OCI-LY7 (cell line): ENCODE data around the gene ZMYND8. TPM values are rescaled to one million over a fixed set of nuclear protein-coding genes. Genes with fewer than 3 reads are reported as not detected.

Source experiments
- BruUV-seq: library from RNA; stranded (reverse); fragments of 400-500 nt; replicated peaks from 2 replicates; lab custom pipeline; 2021; lab: Mats Ljungman, UMichigan
- CTCF ChIA-PET: fragments of 300-600 bp; sonication (Branson Sonifier 250); formaldehyde crosslinking; loops from one replicate; lab custom pipeline; 2022; ENCODE audit warnings: antibody characterized with exemption; ENCODE audit not compliant: unreplicated experiment; lab: Charles Lee
- POLR2A ChIA-PET: fragments of 300-600 bp; sonication (Branson Sonifier 250); formaldehyde crosslinking; loops from one replicate; lab custom pipeline; 2022; ENCODE audit warnings: antibody characterized with exemption; lab: Charles Lee
- DNase-seq: peaks from one replicate; pipeline ENCODE4 v3.0.0-alpha.2; 2015; ENCODE audit warnings: low spot score
- H2AFZ ChIP-seq: fragments of 200-600 bp; sonication (generic), shearing (Covaris generic); 2 replicates; pipeline ENCODE4 v1.6.1; 2014; ENCODE audit warnings: mild to moderate bottlenecking, antibody characterized with exemption, low read length, moderate library complexity
- H3K27ac ChIP-seq: fragments of 200-600 bp; sonication (generic); 2 replicates; pipeline ENCODE4 v1.5.1; 2014; ENCODE audit warnings: mixed run types, low read depth, mild to moderate bottlenecking, moderate library complexity, low read length, inconsistent platforms; ENCODE audit not compliant: poor library complexity, severe bottlenecking
- H3K36me3 ChIP-seq: fragments of 200-600 bp; sonication (generic); 2 replicates; pipeline ENCODE4 v1.6.1; 2014; ENCODE audit warnings: mild to moderate bottlenecking, antibody characterized with exemption, low read length, moderate library complexity, mixed read lengths; ENCODE audit not compliant: insufficient read depth
- H3K4me1 ChIP-seq: fragments of 200-600 bp; sonication (generic); 2 replicates; pipeline ENCODE4 v1.5.1; 2014; ENCODE audit warnings: mild to moderate bottlenecking, low read length; ENCODE audit not compliant: insufficient read depth, poor library complexity, severe bottlenecking
- H3K4me2 ChIP-seq: fragments of 200-600 bp; sonication (generic); 2 replicates; pipeline ENCODE4 v1.6.1; 2014; ENCODE audit warnings: mild to moderate bottlenecking, low read length
- H3K4me3 ChIP-seq: fragments of 200-600 bp; sonication (generic); 2 replicates; pipeline ENCODE4 v1.5.1; 2014; ENCODE audit warnings: mild to moderate bottlenecking, low read depth, low read length; ENCODE audit not compliant: poor library complexity, severe bottlenecking
- H3K79me2 ChIP-seq: fragments of 200-600 bp; sonication (generic); 2 replicates; pipeline ENCODE4 v1.6.1; 2016; ENCODE audit warnings: low read depth, mild to moderate bottlenecking, low read length, moderate library complexity, mixed read lengths; ENCODE audit not compliant: insufficient read depth
- H3K9me2 ChIP-seq: fragments of 200-600 bp; sonication (generic); 2 replicates; pipeline ENCODE4 v1.6.1; 2016; ENCODE audit warnings: mild to moderate bottlenecking, low read length, mixed read lengths; ENCODE audit not compliant: insufficient read depth
- H3K9me3 ChIP-seq: fragments of 200-600 bp; sonication (generic); 2 replicates; pipeline ENCODE4 v1.6.1; 2014; ENCODE audit warnings: mild to moderate bottlenecking, mixed run types, low read length, mixed read lengths
- H4K20me1 ChIP-seq: fragments of 200-600 bp; sonication (generic); 2 replicates; pipeline ENCODE4 v1.6.1; 2014; ENCODE audit warnings: mild to moderate bottlenecking, antibody characterized with exemption, low read length, moderate library complexity, mixed read lengths; ENCODE audit not compliant: insufficient read depth
- CTCF ChIP-seq: fragments of 200-600 bp; sonication (generic); conservative IDR thresholded peaks from 2 replicates; pipeline ENCODE4 v1.5.1; 2014; ENCODE audit warnings: mild to moderate bottlenecking, antibody characterized with exemption, low read length, moderate library complexity, mixed read lengths
- EZH2phosphoT487 ChIP-seq: fragments of 200-600 bp; sonication (generic); IDR thresholded peaks from 2 replicates; pipeline ENCODE4 v1.6.1; 2018; ENCODE audit warnings: low read depth, borderline replicate concordance, mild to moderate bottlenecking, mixed run types, antibody characterized with exemption, low read length, moderate library complexity, mixed read lengths
- intact Hi-C: fragments of 100-400 bp; cut with micrococcal nuclease; formaldehyde crosslinking; loops from one replicate; pipeline ENCODE4 v1.10.0; 2022; ENCODE audit not compliant: unreplicated experiment
- total RNA-seq, 2 experiments: library from RNA; depleted of rRNA in 1 of 2; stranded (reverse); fragments of >200 nt in 1 of 2; shearing (Covaris generic) in 1 of 2; gene quantifications; 2 replicates each; pipeline ENCODE4 v1.2.3, GENCODE V29; 2014 to 2022

Gene ZMYND8
- total RNA-seq, 2 experiments from 2014 or later = 30.4 to 69.1 TPM

- Histone ChIP-seq H3K36me3 (peaks cover 97% of the 10 kb centered on the region), H3K9me3 (no peaks in the 10 kb centered on the region), H3K79me2 (no peaks in the 10 kb centered on the region), H3K4me3 (no peak overlapping the region), H3K4me2 (no peak overlapping the region), H3K27ac (no peak overlapping the region), H3K9me2 (no peaks in the 10 kb centered on the region), H3K4me1 (no peaks in the 10 kb centered on the region), H2AFZ (no peak overlapping the region), H4K20me1 (no peaks in the 10 kb centered on the region)
- TF ChIP-seq CTCF (no peak), EZH2phosphoT487 (no peak)
- DNase-seq = no peak
- intact Hi-C loops = no loop called here
- POLR2A ChIA-PET = no interaction called here
- CTCF ChIA-PET = interaction anchor here (0.6 kb wide), 1 partner anchor 158 kb away, joined by 5 read pairs; no protein-coding TSS in a partner anchor
- BruUV-seq = no TSS peak
Observed at GRCh38 chr20:47231382-47232039, 125.0 kb downstream of the ZMYND8 start.

- no peaks in the 10 kb centered on the region for H3K79me2 ChIP-seq
- no peak overlapping the region for H2AFZ ChIP-seq
- no peaks in the 10 kb centered on the region for H4K20me1 ChIP-seq
- POLR2A ChIA-PET = no interaction called here
- CTCF ChIA-PET = no interaction called here
- no peaks in the 10 kb centered on the region for H3K9me3 ChIP-seq
- no peak for TF ChIP-seq CTCF
- no peak for TF ChIP-seq EZH2phosphoT487
- H3K27ac ChIP-seq = no peak overlapping the region
- no peak overlapping the region for H3K4me2 ChIP-seq
- DNase-seq = no peak
- BruUV-seq = no TSS peak
- no peak overlapping the region for H3K4me3 ChIP-seq
- H3K4me1 ChIP-seq = no peaks in the 10 kb centered on the region
- peaks cover 97% of the 10 kb centered on the region for H3K36me3 ChIP-seq
- no peaks in the 10 kb centered on the region for H3K9me2 ChIP-seq
- intact Hi-C loops = no loop called here
Observed at GRCh38 chr20:47230811-47231256, 125.7 kb downstream of the ZMYND8 start.

- Histone ChIP-seq H3K9me2 (no peaks in the 10 kb centered on the region), H3K9me3 (no peaks in the 10 kb centered on the region), H3K4me2 (no peak overlapping the region), H3K27ac (no peak overlapping the region), H3K4me3 (no peak overlapping the region), H4K20me1 (no peaks in the 10 kb centered on the region), H3K36me3 (peaks cover 94% of the 10 kb centered on the region), H2AFZ (no peak overlapping the region), H3K4me1 (no peaks in the 10 kb centered on the region), H3K79me2 (no peaks in the 10 kb centered on the region)
- TF ChIP-seq EZH2phosphoT487 = no peak
- TF ChIP-seq CTCF = no peak
- BruUV-seq = no TSS peak
- intact Hi-C loops = no loop called here
- DNase-seq = no peak
- CTCF ChIA-PET = no interaction called here
- POLR2A ChIA-PET = interaction anchor here (0.7 kb wide), 1 partner anchor 163 kb away, joined by 3 read pairs; no protein-coding TSS in a partner anchor
Observed at GRCh38 chr20:47228654-47229053, 127.8 kb downstream of the ZMYND8 start.
